K562 (cell line): ENCODE results near the gene NLGN3. TPM values are rescaled to one million over a fixed set of nuclear protein-coding genes. Genes with fewer than 3 reads are reported as not detected.
A peak's percentile ranks its signal among the peaks of the same experiment; 100 is the strongest.

ENCODE experiments used
- ATAC-seq: fragments of 200-7000 bp; cut with Tn5 transposase; 3 replicates; pipeline ENCODE4 v1.9.1; 2020; ENCODE audit warnings: moderate library complexity
- BruUV-seq: library from RNA; stranded (reverse); fragments of 400-500 nt; replicated peaks from 2 replicates; lab custom pipeline; 2021; lab: Mats Ljungman, UMichigan
- CTCF ChIA-PET: fragments of 300-600 bp; formaldehyde crosslinking; extraction: SDS; loops from one replicate; lab custom pipeline; 2021; ENCODE audit warnings: low intra/inter-chr PET ratio; lab: Yijun Ruan, JAX
- POLR2A ChIA-PET: fragments of 300-600, 350-650 bp; sonication (Branson Sonifier 250); formaldehyde crosslinking; extraction: SDS; loops from one replicate; lab custom pipeline; 2021; ENCODE audit warnings: antibody characterized with exemption, inconsistent platforms; lab: Yijun Ruan, JAX
- DNase-seq, 4 experiments: peaks; one replicate each; pipeline versions ENCODE4 v3.0.0 to v3.0.0-alpha.2; 2011 to 2018; ENCODE audit warnings: low spot score in 3 of 4, mixed read lengths in 3 of 4; ENCODE audit errors: extremely low read depth in 1 of 4
- FAIRE-seq: peaks from 2 replicates; lab custom pipeline; 2011; peaks lifted over from hg19 to GRCh38; lab: Jason Lieb, UNC
- H2AFZ ChIP-seq: 2 replicates; pipeline ENCODE4 v1.6.0; 2011; ENCODE audit warnings: low read depth, low read length, control low read depth, inconsistent platforms
- H3K27ac ChIP-seq: fragments of 200-600 bp; 3 replicates; pipeline ENCODE4 v1.8.0; 2011; ENCODE audit warnings: low read depth, mild to moderate bottlenecking, control low read depth, inconsistent platforms, low read length, moderate library complexity, mixed read lengths; ENCODE audit errors: extremely low read depth
- H3K27me3 ChIP-seq, 2 experiments: fragments of 300-600 bp in 1 of 2; 2 replicates in 1 of 2; 3 replicates in 1 of 2; pipeline versions ENCODE4 v1.6.0 to v1.8.0; 2011; ENCODE audit warnings: inconsistent platforms in 2 of 2, low read length in 2 of 2, mild to moderate bottlenecking in 1 of 2, mixed read lengths in 1 of 2, moderate library complexity in 1 of 2; ENCODE audit not compliant: control insufficient read depth in 2 of 2, insufficient read depth in 2 of 2
- H3K36me3 ChIP-seq: fragments of 300-600 bp; 3 replicates; pipeline ENCODE4 v1.8.0; 2011; ENCODE audit warnings: mild to moderate bottlenecking, low read length, inconsistent platforms; ENCODE audit not compliant: control insufficient read depth, insufficient read depth
- H3K4me1 ChIP-seq, 2 experiments: fragments of 200-600 bp in 1 of 2; replicated peaks in 1 of 2; 2 replicates in 1 of 2; 3 replicates in 1 of 2; pipeline versions ENCODE4 v1.5.1 to v1.8.0; 2011; ENCODE audit warnings: inconsistent platforms in 2 of 2, low read length in 2 of 2, mild to moderate bottlenecking in 1 of 2, mixed read lengths in 1 of 2, moderate library complexity in 1 of 2; ENCODE audit not compliant: control insufficient read depth in 2 of 2, insufficient read depth in 2 of 2
- H3K4me2 ChIP-seq: 2 replicates; pipeline ENCODE4 v1.6.1; 2011; ENCODE audit warnings: low read length, control low read depth, inconsistent platforms, mixed read lengths; ENCODE audit not compliant: insufficient read depth
- H3K4me3 ChIP-seq: fragments of 200-600 bp; sonication (generic), shearing (Covaris generic); 2 replicates; pipeline ENCODE4 v1.5.1; 2016; ENCODE audit warnings: control low read depth, inconsistent platforms
- H3K79me2 ChIP-seq: fragments of 200-600 bp; 3 replicates; pipeline ENCODE4 v1.8.0; 2011; ENCODE audit warnings: low read length, inconsistent platforms; ENCODE audit not compliant: control insufficient read depth, insufficient read depth
- H3K9ac ChIP-seq, 2 experiments: 2 replicates each; pipeline versions ENCODE4 v1.6.0 to v1.6.1; 2011; ENCODE audit warnings: low read depth in 2 of 2, low read length in 2 of 2, control low read depth in 1 of 2, inconsistent platforms in 1 of 2, mild to moderate bottlenecking in 1 of 2, mixed read lengths in 1 of 2; ENCODE audit not compliant: insufficient read depth in 1 of 2
- H3K9me1 ChIP-seq: one replicate; pipeline ENCODE4 v1.6.0; 2011; ENCODE audit warnings: inconsistent platforms, mild to moderate bottlenecking, low read length, moderate library complexity; ENCODE audit not compliant: control insufficient read depth, insufficient read depth
- H3K9me3 ChIP-seq: replicated peaks from 2 replicates; pipeline ENCODE4 v1.5.1; 2011; ENCODE audit warnings: low read depth, low read length, inconsistent platforms; ENCODE audit not compliant: control insufficient read depth, insufficient read depth
- H4K20me1 ChIP-seq: replicated peaks from 2 replicates; pipeline ENCODE4 v1.6.1; 2011; ENCODE audit warnings: low read length, inconsistent platforms, mixed read lengths; ENCODE audit not compliant: control insufficient read depth, insufficient read depth
- BDP1 ChIP-seq: IDR thresholded peaks from 3 replicates; pipeline ENCODE4 v1.6.1; 2011; ENCODE audit not compliant: insufficient read length, insufficient read depth
- NR2C2 ChIP-seq, 2 experiments: fragments of 200-800 bp in 1 of 2; sonication (Bioruptor generic) in 1 of 2; sonication (generic) in 1 of 2; formaldehyde crosslinking in 1 of 2; IDR thresholded peaks; 2 replicates each; pipeline versions ENCODE4 v1.6.1 to v1.8.0; 2016 to 2022; ENCODE audit warnings: mild to moderate bottlenecking in 1 of 2, missing compliant biosample characterization in 1 of 2, missing genetic modification characterization in 1 of 2, missing genetic modification reagents in 1 of 2
- POLR2B ChIP-seq: fragments of 450-650 bp; IDR thresholded peaks from 2 replicates; pipeline ENCODE4 v1.6.1; 2018; ENCODE audit warnings: low read depth; ENCODE audit not compliant: partially characterized antibody
- SIN3B ChIP-seq: fragments of 450-650 bp; IDR thresholded peaks from 2 replicates; pipeline ENCODE4 v1.6.1; 2017; ENCODE audit warnings: low read depth, mild to moderate bottlenecking, moderate library complexity
- TFAM ChIP-seq: fragments of 250-450 bp; sonication (Bioruptor Pico); conservative IDR thresholded peaks from 2 replicates; pipeline ENCODE4 v1.5.0; 2021; ENCODE audit warnings: mild to moderate bottlenecking, moderate library complexity
- ZNF143 ChIP-seq: sonication (generic); formaldehyde crosslinking; IDR thresholded peaks from 2 replicates; pipeline ENCODE4 v1.9.0; 2022; ENCODE audit warnings: mild to moderate bottlenecking, missing genetic modification reagents
- ZNF79 ChIP-seq: fragments of 250-450 bp; sonication (Bioruptor Pico); IDR thresholded peaks from 2 replicates; pipeline ENCODE4 v1.4.0; 2020; ENCODE audit warnings: low read depth, mild to moderate bottlenecking, moderate library complexity
- WGBS: fragments of 100-300 bp; shearing (Covaris generic); methylation state at CpG from one replicate; pipeline ENCODE4 v1.1.6; 2016; ENCODE audit warnings: low coverage, mixed read lengths; ENCODE audit not compliant: insufficient coverage; ENCODE audit errors: missing lambda C conversion rate; 5-methylcytosine and 5-hydroxymethylcytosine counted together
- in situ Hi-C: fragments of 300-500 bp; cut with MboI; formaldehyde crosslinking; loops from 4 replicates; pipeline ENCODE4 v1.15.0; 2018; ENCODE audit warnings: inconsistent platforms, mixed read lengths
- intact Hi-C: fragments of 100-400 bp; cut with micrococcal nuclease; formaldehyde crosslinking; loops from 2 replicates; pipeline ENCODE4 v1.14.2; 2022
- polyA plus RNA-seq, 8 experiments: library from polyadenylated mRNA; depleted of rRNA in 4 of 8; stranded (reverse) in 5 of 8; unstranded in 3 of 8; fragments of >200 nt; fragmentation: Nextera tagmentation in 2 of 8; fragmentation: Illumina TruSeq in 1 of 8; extraction: Ambion mirVana in 2 of 8; extraction: Trizol in 1 of 8; gene quantifications; 2 replicates each; pipeline versions ENCODE4 v1.2.1 to v1.2.3, GENCODE V29; 2011 to 2014; ENCODE audit warnings: inconsistent platforms in 1 of 8, missing spikeins in 1 of 8
- total RNA-seq, 7 experiments: library from RNA; depleted of rRNA in 6 of 7; stranded (reverse); fragments of >200 nt in 6 of 7; fragmentation: Illumina TruSeq in 2 of 7; extraction: Trizol in 2 of 7; gene quantifications; 2 replicates each; pipeline versions ENCODE4 v1.2.1 to v1.2.3, GENCODE V29; 2011 to 2021; ENCODE audit warnings: low replicate concordance in 1 of 7
- TF ChIP-seq, protein P1 (sequence below): fragments of 450-650 bp; IDR thresholded peaks from 2 replicates; pipeline ENCODE4 v1.6.1; 2016; ENCODE audit warnings: low read depth, mild to moderate bottlenecking, moderate library complexity

NLGN3 gene
- total and polyA plus RNA-seq, 9 of the 15 experiments (the other 6 are each of a cell fraction or from before 2014, with no cell fraction given): 0.03 to 0.86 (median 0.25) TPM

DNA sequence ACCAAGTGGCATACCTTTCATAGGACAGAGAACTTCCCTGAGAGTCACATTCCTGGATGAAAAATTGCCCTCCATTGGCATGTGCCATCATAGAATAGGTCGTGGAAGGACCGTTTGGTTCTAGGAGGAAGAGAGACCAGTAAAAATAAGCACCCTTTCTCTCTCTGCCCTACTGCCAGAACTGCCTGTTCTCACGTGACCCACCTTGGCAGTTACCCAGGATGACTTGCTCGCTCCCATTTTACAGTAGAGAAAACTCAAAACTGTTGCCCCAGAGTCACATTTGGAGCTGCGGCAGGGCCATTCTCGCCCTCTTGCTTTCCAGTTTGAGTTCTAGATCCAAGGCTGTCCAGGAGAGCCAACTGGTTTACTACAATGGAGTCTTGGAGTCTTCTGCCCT, 1.1 kb upstream of the NLGN3 start:
- in situ Hi-C loops: no loop called here
- no peak for FAIRE-seq
- ChIA-PET POLR2A (interaction anchor here (1.0 kb wide), 1 partner anchor 26 kb away, joined by 5 read pairs; the partner anchor contains the start of gene MED12), CTCF (no interaction called here)
- no peaks in the 10 kb centered on the region for H3K27me3 ChIP-seq
- H3K9ac ChIP-seq: no peak overlapping the region
- H4K20me1 ChIP-seq: no peaks in the 10 kb centered on the region
- 81% methylated on average over 5 of the region's 6 CpGs for WGBS
- DNase-seq: no peak
- no peaks in the 10 kb centered on the region for H3K9me3 ChIP-seq
- BruUV-seq: TSS peak; percentile 30
- TF ChIP-seq ZNF143 (CRISPR knock-in tag) (no peak), BDP1 (no peak)
- no peaks in the 10 kb centered on the region for H3K79me2 ChIP-seq
- no peak overlapping the region for H2AFZ ChIP-seq
- ATAC-seq: no peak
- intact Hi-C loops: no loop called here
- no peak overlapping the region for H3K4me2 ChIP-seq
- H3K27ac ChIP-seq: no peak overlapping the region
- peaks cover 10 to 43% of the 10 kb centered on the region in 2 experiments; a peak in 4 of 5 replicates for H3K4me1 ChIP-seq
- H3K36me3 ChIP-seq: peaks cover 36% of the 10 kb centered on the region
- H3K9me1 ChIP-seq: peaks cover 2% of the 10 kb centered on the region
- no peak overlapping the region for H3K4me3 ChIP-seq

DNA sequence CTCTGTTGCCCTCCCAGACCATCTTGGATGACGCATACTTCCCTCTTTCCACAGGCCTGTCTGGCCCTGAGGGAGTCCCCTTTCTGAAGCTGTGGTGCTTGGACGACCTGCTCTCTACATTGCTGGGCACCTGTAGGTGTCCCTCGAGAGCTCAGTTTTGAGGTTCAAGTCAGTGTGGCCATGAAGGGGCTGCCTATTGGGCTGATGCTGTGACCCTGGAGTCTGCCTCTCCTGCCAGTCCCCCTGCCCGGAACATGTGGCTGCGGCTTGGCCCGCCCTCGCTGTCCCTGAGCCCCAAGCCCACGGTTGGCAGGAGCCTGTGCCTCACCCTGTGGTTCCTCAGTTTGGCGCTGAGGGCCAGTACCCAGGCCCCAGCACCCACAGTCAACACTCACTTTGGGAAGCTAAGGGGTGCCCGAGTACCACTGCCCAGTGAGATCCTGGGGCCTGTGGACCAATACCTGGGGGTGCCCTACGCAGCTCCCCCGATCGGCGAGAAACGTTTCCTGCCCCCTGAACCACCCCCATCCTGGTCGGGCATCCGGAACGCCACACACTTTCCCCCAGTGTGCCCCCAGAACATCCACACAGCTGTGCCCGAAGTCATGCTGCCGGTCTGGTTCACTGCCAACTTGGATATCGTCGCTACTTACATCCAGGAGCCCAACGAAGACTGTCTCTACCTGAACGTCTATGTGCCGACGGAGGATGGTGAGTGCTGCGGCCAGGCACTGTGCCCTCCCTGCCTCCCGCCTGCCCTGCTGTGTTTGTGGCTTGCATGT, 3.0 kb downstream of the NLGN3 start:
- no peak for FAIRE-seq
- no peak overlapping the region for H3K27ac ChIP-seq
- H3K9me1 ChIP-seq: no peaks in the 10 kb centered on the region
- in situ Hi-C loops (no loop called here), intact Hi-C loops (no loop called here)
- CTCF ChIA-PET: no interaction called here
- H3K4me1 ChIP-seq: peaks cover 10 to 44% of the 10 kb centered on the region in 2 experiments; a peak in 4 of 5 replicates
- 87% methylated on average over 13 of the region's 28 CpGs for WGBS
- peak overlapping the region in 1 of 2 experiments; percentile 58; a peak in 1 of 4 replicates for H3K9ac ChIP-seq
- BruUV-seq: no TSS peak
- no peaks in the 10 kb centered on the region for H3K79me2 ChIP-seq
- no peak overlapping the region for H3K4me2 ChIP-seq
- no peak for DNase-seq
- H4K20me1 ChIP-seq: no peaks in the 10 kb centered on the region
- H3K27me3 ChIP-seq: no peaks in the 10 kb centered on the region
- POLR2A ChIA-PET: interaction anchor here (0.5 kb wide), 1 partner anchor 104 kb away, joined by 3 read pairs; no protein-coding TSS in a partner anchor
- no peak overlapping the region for H3K4me3 ChIP-seq
- H2AFZ ChIP-seq: no peak overlapping the region
- H3K36me3 ChIP-seq: peaks cover 7% of the 10 kb centered on the region; the same call in 2 of the 3 replicates
- no peaks in the 10 kb centered on the region for H3K9me3 ChIP-seq
- ATAC-seq: 0 out of 3 replicates have a peak, but pooled peaks have one; percentile 6
- TF ChIP-seq POLR2B (no peak), TFAM (CRISPR knock-in tag) (no peak), ZNF79 (no peak), NR2C2 (CRISPR knock-in tag; IDR thresholded peaks at IDR 0.05) (no peak), NR2C2 (tag; IDR thresholded peaks at IDR 0.05) (no peak), SIN3B (no peak)
- TF ChIP-seq, protein P1, sequence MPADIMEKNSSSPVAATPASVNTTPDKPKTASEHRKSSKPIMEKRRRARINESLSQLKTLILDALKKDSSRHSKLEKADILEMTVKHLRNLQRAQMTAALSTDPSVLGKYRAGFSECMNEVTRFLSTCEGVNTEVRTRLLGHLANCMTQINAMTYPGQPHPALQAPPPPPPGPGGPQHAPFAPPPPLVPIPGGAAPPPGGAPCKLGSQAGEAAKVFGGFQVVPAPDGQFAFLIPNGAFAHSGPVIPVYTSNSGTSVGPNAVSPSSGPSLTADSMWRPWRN: no peak
